ENCODE measurements around the gene RPP21. TPM values are rescaled to one million over a fixed set of nuclear protein-coding genes. Genes with fewer than 3 reads are reported as not detected.

RPP21 gene
- total RNA-seq, 1 experiment from 2014 or later, result 58.9 TPM

GRCh38 chr6:30328397-30328796 lies 16.6 kb upstream of the RPP21 start:
- POLR2A ChIA-PET (ENCODE audit: unreplicated experiment), result interaction anchor here (0.6 kb wide), 1 partner anchor 11 kb away, joined by 5 read pairs; no protein-coding TSS in a partner anchor
- Histone ChIP-seq H4K20me1 (ENCODE audit: insufficient read depth) (peaks cover 20% of the 10 kb centered on the region), H3F3A (ENCODE audit: insufficient read depth, low read depth) (peaks cover 28% of the 10 kb centered on the region; the same call in 1 of the 2 replicates), H3K4me1 (replicated peaks; ENCODE audit: insufficient read depth) (peaks cover 20% of the 10 kb centered on the region), H3K4me3 (no peak overlapping the region), H3K9me3 (ENCODE audit: insufficient read depth, low read depth) (no peaks in the 10 kb centered on the region), H3K4me2 (peak overlapping the region; percentile 98; the same call in 1 of the 2 replicates), H3K79me2 (ENCODE audit: low read depth) (peaks cover 36% of the 10 kb centered on the region), H3K9me2 (ENCODE audit: insufficient read depth) (no peaks in the 10 kb centered on the region), H3K27ac (no peak overlapping the region), H2AFZ (no peak overlapping the region), H3K27me3 (ENCODE audit: insufficient read depth, low read depth) (no peaks in the 10 kb centered on the region), H3K36me3 (ENCODE audit: low read depth) (peaks cover 17% of the 10 kb centered on the region)
- intact Hi-C loops (cut with micrococcal nuclease; ENCODE audit: unreplicated experiment), result loop anchor here (5.0 kb wide), 3 partner anchors 116 to 266 kb away; partner anchors contain the start of genes POLR1H and TRIM26
- TF ChIP-seq EZH2 (IDR thresholded peaks at IDR 0.05; ENCODE audit: low read depth), result no peak
- TF ChIP-seq CTCF (conservative IDR thresholded peaks at IDR 0.05), result no peak
- no TSS peak for BruUV-seq (replicated peaks)
- DNase-seq, result no peak
- CTCF ChIA-PET, result interaction anchor here (0.7 kb wide), 2 partner anchors 123 to 705 kb away, joined by 5 to 14 read pairs; no protein-coding TSS in a partner anchor

- peaks cover 15% of the 10 kb centered on the region for H3K4me1 ChIP-seq (replicated peaks; ENCODE audit: insufficient read depth)
- H2AFZ ChIP-seq, result no peak overlapping the region
- H3K27me3 ChIP-seq (ENCODE audit: insufficient read depth, low read depth), result no peaks in the 10 kb centered on the region
- H3F3A ChIP-seq (ENCODE audit: insufficient read depth, low read depth), result peaks cover 27% of the 10 kb centered on the region; the same call in 1 of the 2 replicates
- ChIA-PET POLR2A (ENCODE audit: unreplicated experiment) (interaction anchor here (0.6 kb wide), 1 partner anchor 44 kb away, joined by 6 read pairs; no protein-coding TSS in a partner anchor), CTCF (interaction anchor here (0.7 kb wide), 1 partner anchor 124 kb away, joined by 5 read pairs; no protein-coding TSS in a partner anchor)
- peaks cover 12% of the 10 kb centered on the region for H4K20me1 ChIP-seq (ENCODE audit: insufficient read depth)
- no peak overlapping the region for H3K27ac ChIP-seq
- no peak overlapping the region for H3K4me2 ChIP-seq
- intact Hi-C loops (cut with micrococcal nuclease; ENCODE audit: unreplicated experiment), result loop anchor here (5.0 kb wide), 3 partner anchors 117 to 267 kb away; partner anchors contain the start of genes POLR1H and TRIM26
- no peaks in the 10 kb centered on the region for H3K9me2 ChIP-seq (ENCODE audit: insufficient read depth)
- BruUV-seq (replicated peaks), result no TSS peak
- DNase-seq, result no peak
- peaks cover 26% of the 10 kb centered on the region for H3K79me2 ChIP-seq (ENCODE audit: low read depth)
- no peaks in the 10 kb centered on the region for H3K9me3 ChIP-seq (ENCODE audit: insufficient read depth, low read depth)
- no peak overlapping the region for H3K4me3 ChIP-seq
- peaks cover 14% of the 10 kb centered on the region for H3K36me3 ChIP-seq (ENCODE audit: low read depth)
- no peak for TF ChIP-seq CTCF (conservative IDR thresholded peaks at IDR 0.05)
These were observed 15.6 kb upstream of the RPP21 start for GRCh38 chr6:30329331-30329730.

- no TSS peak for BruUV-seq (replicated peaks)
- no peak overlapping the region for H3K4me3 ChIP-seq
- H3K4me2 ChIP-seq, result no peak overlapping the region
- no peak overlapping the region for H2AFZ ChIP-seq
- no peaks in the 10 kb centered on the region for H3K9me2 ChIP-seq (ENCODE audit: insufficient read depth)
- H3K79me2 ChIP-seq (ENCODE audit: low read depth), result peaks cover 8% of the 10 kb centered on the region; the same call in 1 of the 2 replicates
- H3K9me3 ChIP-seq (ENCODE audit: insufficient read depth, low read depth), result no peaks in the 10 kb centered on the region
- H3F3A ChIP-seq (ENCODE audit: insufficient read depth, low read depth), result peaks cover 9% of the 10 kb centered on the region; the same call in 1 of the 2 replicates
- intact Hi-C loops (cut with micrococcal nuclease; ENCODE audit: unreplicated experiment), result no loop called here
- no peak for DNase-seq
- peaks cover 6% of the 10 kb centered on the region for H3K4me1 ChIP-seq (replicated peaks; ENCODE audit: insufficient read depth)
- H4K20me1 ChIP-seq (ENCODE audit: insufficient read depth), result no peaks in the 10 kb centered on the region
- H3K36me3 ChIP-seq (ENCODE audit: low read depth), result peaks cover 12% of the 10 kb centered on the region
- TF ChIP-seq EZH2 (IDR thresholded peaks at IDR 0.05; ENCODE audit: low read depth), result no peak
- no peak for TF ChIP-seq CTCF (conservative IDR thresholded peaks at IDR 0.05)
- no peak overlapping the region for H3K27ac ChIP-seq
- POLR2A ChIA-PET (ENCODE audit: unreplicated experiment), result no interaction called here
- CTCF ChIA-PET, result no interaction called here
- H3K27me3 ChIP-seq (ENCODE audit: insufficient read depth, low read depth), result no peaks in the 10 kb centered on the region
These were observed 13.0 kb upstream of the RPP21 start for GRCh38 chr6:30331981-30332380.

Data from PC-9 (cell line).